HCT116 (cell line): ENCODE data around the gene ACTN2. TPM values are rescaled to one million over a fixed set of nuclear protein-coding genes. Genes with fewer than 3 reads are reported as not detected.

Source experiments
- ATAC-seq: fragments of 200-7000 bp; cut with Tn5 transposase; 2 replicates; pipeline ENCODE4 v1.9.1; 2020; ENCODE audit warnings: mild to moderate bottlenecking, moderate library complexity
- BruUV-seq: library from RNA; stranded (reverse); fragments of 400-500 nt; replicated peaks from 2 replicates; lab custom pipeline; 2021; lab: Mats Ljungman, UMichigan
- CTCF ChIA-PET: fragments of 300-600 bp; sonication (Branson Sonifier 250); formaldehyde crosslinking; loops from one replicate; lab custom pipeline; 2021; ENCODE audit warnings: antibody characterized with exemption; lab: Charles Lee
- POLR2A ChIA-PET: fragments of 300-600, 350-600 bp; sonication (Branson Sonifier 250); formaldehyde crosslinking; loops from one replicate; lab custom pipeline; 2021; ENCODE audit warnings: antibody characterized with exemption; lab: Charles Lee
- RAD21 ChIA-PET, 2 experiments: fragments of 300-600 bp; sonication (Branson Sonifier 250); formaldehyde crosslinking; loops; one replicate each; lab custom pipeline; 2023; ENCODE audit warnings: low total read pairs in 2 of 2; ENCODE audit not compliant: uncharacterized antibody in 2 of 2, unreplicated experiment in 2 of 2, low non-redundant PET in 1 of 2; lab: Charles Lee
- DNase-seq: peaks from one replicate; pipeline ENCODE4 v3.0.0-alpha.2; 2010; ENCODE audit warnings: low read depth, low spot score
- H2AFZ ChIP-seq: fragments of 200-600 bp; shearing (Covaris generic), sonication (generic); 2 replicates; pipeline ENCODE4 v1.6.1; 2017; ENCODE audit warnings: low read depth, mixed run types, mixed read lengths, antibody characterized with exemption, low read length; ENCODE audit not compliant: poor library complexity, severe bottlenecking
- H3K27ac ChIP-seq: 2 replicates; pipeline ENCODE4 v1.5.1; 2012; ENCODE audit warnings: low read depth, low read length
- H3K27me3 ChIP-seq: fragments of 200-600 bp; sonication (generic); 2 replicates; pipeline ENCODE4 v1.6.1; 2016; ENCODE audit warnings: mixed run types, low read length, mixed read lengths; ENCODE audit not compliant: insufficient read depth
- H3K36me3 ChIP-seq, 2 experiments: fragments of 200-500 bp in 1 of 2; fragments of 200-600 bp in 1 of 2; sonication (Bioruptor generic) in 1 of 2; sonication (generic) in 1 of 2; 2 replicates each; pipeline versions ENCODE4 v1.5.1 to v1.6.1; 2014 to 2016; ENCODE audit warnings: low read length in 2 of 2, inconsistent platforms in 1 of 2, mixed read lengths in 1 of 2, mixed run types in 1 of 2; ENCODE audit not compliant: insufficient read depth in 2 of 2, control insufficient read depth in 1 of 2
- H3K4me1 ChIP-seq, 2 experiments: fragments of 200-600 bp in 1 of 2; sonication (generic) in 1 of 2; 2 replicates each; pipeline versions ENCODE4 v1.5.1 to v1.6.1; 2012 to 2017; ENCODE audit warnings: low read length in 2 of 2, inconsistent platforms in 1 of 2, mild to moderate bottlenecking in 1 of 2, mixed read lengths in 1 of 2, mixed run types in 1 of 2, moderate library complexity in 1 of 2; ENCODE audit not compliant: insufficient read depth in 2 of 2, control insufficient read depth in 1 of 2
- H3K4me2 ChIP-seq: fragments of 200-600 bp; sonication (generic); 2 replicates; pipeline ENCODE4 v1.6.1; 2017; ENCODE audit warnings: mixed run types, low read length, mixed read lengths
- H3K4me3 ChIP-seq, 2 experiments: fragments of 200-600 bp in 1 of 2; sonication (generic) in 1 of 2; replicated peaks in 1 of 2; 2 replicates each; pipeline ENCODE4 v1.5.1; 2011 to 2016; ENCODE audit warnings: low read length in 2 of 2, control low read depth in 1 of 2, low read depth in 1 of 2, mild to moderate bottlenecking in 1 of 2, mixed read lengths in 1 of 2, mixed run types in 1 of 2
- H3K79me2 ChIP-seq: fragments of 200-600 bp; sonication (generic); 2 replicates; pipeline ENCODE4 v1.6.1; 2017; ENCODE audit warnings: mild to moderate bottlenecking, mixed run types, low read length, moderate library complexity, mixed read lengths; ENCODE audit not compliant: insufficient read depth
- H3K9ac ChIP-seq: fragments of 200-600 bp; sonication (generic); 2 replicates; pipeline ENCODE4 v1.6.1; 2016; ENCODE audit warnings: low read length, mixed read lengths
- H3K9me2 ChIP-seq: fragments of 200-600 bp; sonication (generic), shearing (Covaris generic); 2 replicates; pipeline ENCODE4 v1.6.1; 2017; ENCODE audit warnings: mixed run types, mild to moderate bottlenecking, moderate library complexity; ENCODE audit not compliant: insufficient read depth
- H3K9me3 ChIP-seq, 2 experiments: fragments of 200-500 bp in 1 of 2; fragments of 200-600 bp in 1 of 2; sonication (Bioruptor generic) in 1 of 2; sonication (generic) in 1 of 2; 2 replicates each; pipeline ENCODE4 v1.6.1; 2014 to 2017; ENCODE audit warnings: low read length in 2 of 2, mixed read lengths in 2 of 2, inconsistent platforms in 1 of 2, low read depth in 1 of 2, mild to moderate bottlenecking in 1 of 2, mixed run types in 1 of 2, moderate library complexity in 1 of 2; ENCODE audit not compliant: control insufficient read depth in 1 of 2, insufficient read depth in 1 of 2
- H4K20me1 ChIP-seq: fragments of 200-600 bp; sonication (generic), shearing (Covaris generic); 2 replicates; pipeline ENCODE4 v1.6.1; 2017; ENCODE audit warnings: mixed run types, mild to moderate bottlenecking, moderate library complexity; ENCODE audit not compliant: insufficient read depth
- CBX3 ChIP-seq: IDR thresholded peaks from 2 replicates; pipeline ENCODE4 v1.6.1; 2012; ENCODE audit warnings: low read depth
- EGR1 ChIP-seq: IDR thresholded peaks from 2 replicates; pipeline ENCODE4 v1.6.1; 2012; ENCODE audit warnings: low read depth
- ELF1 ChIP-seq: IDR thresholded peaks from 2 replicates; pipeline ENCODE4 v1.6.1; 2012; ENCODE audit warnings: low read depth, borderline replicate concordance
- EZH2 ChIP-seq: fragments of 200-600 bp; sonication (generic); IDR thresholded peaks from 2 replicates; pipeline ENCODE4 v1.6.1; 2017; ENCODE audit warnings: antibody characterized with exemption, mixed run types
- FOSL1 ChIP-seq: IDR thresholded peaks from 2 replicates; pipeline ENCODE4 v1.6.1; 2012; ENCODE audit warnings: low read depth
- JUND ChIP-seq: IDR thresholded peaks from 2 replicates; pipeline ENCODE4 v1.6.1; 2012
- POLR2AphosphoS5 ChIP-seq: IDR thresholded peaks from 2 replicates; pipeline ENCODE4 v1.6.1; 2011; ENCODE audit warnings: mild to moderate bottlenecking, low read depth, low read length, moderate library complexity
- RAD21 ChIP-seq: IDR thresholded peaks from 2 replicates; pipeline ENCODE4 v1.6.1; 2012; ENCODE audit warnings: low read depth, mild to moderate bottlenecking
- REST ChIP-seq: IDR thresholded peaks from 2 replicates; pipeline ENCODE4 v1.6.1; 2012; ENCODE audit warnings: low read depth
- SIN3A ChIP-seq: IDR thresholded peaks from 2 replicates; pipeline ENCODE4 v1.6.1; 2012; ENCODE audit warnings: low read depth
- YY1 ChIP-seq: IDR thresholded peaks from 2 replicates; pipeline ENCODE4 v1.6.1; 2011; ENCODE audit warnings: low read length, low read depth, moderate library complexity, mild to moderate bottlenecking; ENCODE audit not compliant: insufficient replicate concordance; ENCODE audit errors: extremely low read depth
- ZFX ChIP-seq: fragments of 450-650 bp; IDR thresholded peaks from 2 replicates; pipeline ENCODE4 v1.6.1; 2017
- intact Hi-C: fragments of 100-400 bp; cut with micrococcal nuclease; formaldehyde crosslinking; loops from 2 replicates; pipeline ENCODE4 v1.10.0; 2022
- total RNA-seq: library from RNA; stranded (reverse); gene quantifications from one replicate; pipeline ENCODE4 v1.2.1, GENCODE V29; 2021; ENCODE audit not compliant: unreplicated experiment
- TF ChIP-seq, protein P1 (sequence below), 3 experiments: fragments of 200-600 bp in 1 of 3; sonication (generic) in 1 of 3; IDR thresholded peaks in 2 of 3; conservative IDR thresholded peaks in 1 of 3; 2 replicates each; pipeline ENCODE4 v1.5.1; 2012 to 2017; ENCODE audit warnings: low read depth in 2 of 3, low read length in 2 of 3, antibody characterized with exemption in 1 of 3, borderline replicate concordance in 1 of 3, control low read depth in 1 of 3, mild to moderate bottlenecking in 1 of 3, mixed read lengths in 1 of 3, mixed run types in 1 of 3, moderate library complexity in 1 of 3; ENCODE audit not compliant: insufficient read depth in 1 of 3

The ACTN2 gene
- total RNA-seq, 1 experiment from 2014 or later = 0.20 TPM

GRCh38 chr1:236638945-236639344 is 47.4 kb upstream of the ACTN2 start:
- TF ChIP-seq EZH2 = no peak
- TF ChIP-seq CBX3 = no peak
- TF ChIP-seq POLR2AphosphoS5 = no peak
- TF ChIP-seq, protein P1, sequence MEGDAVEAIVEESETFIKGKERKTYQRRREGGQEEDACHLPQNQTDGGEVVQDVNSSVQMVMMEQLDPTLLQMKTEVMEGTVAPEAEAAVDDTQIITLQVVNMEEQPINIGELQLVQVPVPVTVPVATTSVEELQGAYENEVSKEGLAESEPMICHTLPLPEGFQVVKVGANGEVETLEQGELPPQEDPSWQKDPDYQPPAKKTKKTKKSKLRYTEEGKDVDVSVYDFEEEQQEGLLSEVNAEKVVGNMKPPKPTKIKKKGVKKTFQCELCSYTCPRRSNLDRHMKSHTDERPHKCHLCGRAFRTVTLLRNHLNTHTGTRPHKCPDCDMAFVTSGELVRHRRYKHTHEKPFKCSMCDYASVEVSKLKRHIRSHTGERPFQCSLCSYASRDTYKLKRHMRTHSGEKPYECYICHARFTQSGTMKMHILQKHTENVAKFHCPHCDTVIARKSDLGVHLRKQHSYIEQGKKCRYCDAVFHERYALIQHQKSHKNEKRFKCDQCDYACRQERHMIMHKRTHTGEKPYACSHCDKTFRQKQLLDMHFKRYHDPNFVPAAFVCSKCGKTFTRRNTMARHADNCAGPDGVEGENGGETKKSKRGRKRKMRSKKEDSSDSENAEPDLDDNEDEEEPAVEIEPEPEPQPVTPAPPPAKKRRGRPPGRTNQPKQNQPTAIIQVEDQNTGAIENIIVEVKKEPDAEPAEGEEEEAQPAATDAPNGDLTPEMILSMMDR (IDR thresholded peaks at IDR 0.05 in 2 of 3, conservative IDR thresholded peaks at IDR 0.05 in 1 of 3; ENCODE audit: borderline replicate concordance in 1 of 3, insufficient read depth in 1 of 3, low read depth in 2 of 3, low read length in 2 of 3) = no peak
- TF ChIP-seq YY1 = no peak
- ATAC-seq = no peak

DNA sequence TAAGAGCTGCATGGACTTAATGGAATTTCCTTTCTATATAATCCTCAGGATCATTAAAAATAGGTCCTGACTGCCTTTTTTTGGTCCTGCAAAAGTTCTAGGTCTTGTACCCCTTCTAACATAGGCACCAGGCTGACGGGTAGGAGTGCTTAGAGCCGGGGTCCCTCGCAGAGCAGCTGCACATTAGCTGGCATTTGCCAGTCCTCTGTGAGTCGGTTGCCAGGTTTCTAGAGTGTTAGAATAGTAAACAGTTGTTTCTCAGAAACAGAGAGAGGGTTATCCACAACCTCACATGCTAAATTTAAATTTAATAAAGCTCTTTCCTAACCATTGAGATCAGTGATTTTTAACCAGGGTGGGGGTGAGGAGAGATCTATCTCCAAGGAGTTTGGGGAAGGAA is 46.6 kb upstream of the ACTN2 start:
- no TSS peak for BruUV-seq
- Histone ChIP-seq H3K4me3 (no peak overlapping the region), H3K79me2 (no peaks in the 10 kb centered on the region), H3K4me1 (no peaks in the 10 kb centered on the region), H4K20me1 (no peaks in the 10 kb centered on the region), H3K9me2 (no peaks in the 10 kb centered on the region), H3K9ac (no peak overlapping the region), H3K4me2 (no peak overlapping the region), H3K27me3 (peaks cover 10% of the 10 kb centered on the region; the same call in 1 of the 2 replicates), H2AFZ (no peak overlapping the region), H3K36me3 (no peaks in the 10 kb centered on the region), H3K27ac (no peak overlapping the region), H3K9me3 (no peaks in the 10 kb centered on the region)
- ATAC-seq = no peak
- DNase-seq = no peak
- POLR2A ChIA-PET = no interaction called here
- CTCF ChIA-PET = interaction anchor here (1.2 kb wide), 1 partner anchor 30 kb away, joined by 3 read pairs; no protein-coding TSS in a partner anchor
- intact Hi-C loops = no loop called here
- RAD21 ChIA-PET = interaction anchor here in 1 of 2 experiments (0.6 kb wide), 1 partner anchor 112 kb away, joined by 7 read pairs; no protein-coding TSS in a partner anchor
- no peak for TF ChIP-seq JUND
- TF ChIP-seq REST = no peak
- TF ChIP-seq SIN3A = no peak
- TF ChIP-seq, protein P1 (IDR thresholded peaks at IDR 0.05 in 2 of 3, conservative IDR thresholded peaks at IDR 0.05 in 1 of 3; ENCODE audit: borderline replicate concordance in 1 of 3, insufficient read depth in 1 of 3, low read depth in 2 of 3, low read length in 2 of 3) = no peak
- no peak for TF ChIP-seq ZFX
- TF ChIP-seq ELF1 = no peak
- no peak for TF ChIP-seq RAD21
- no peak for TF ChIP-seq EGR1
- TF ChIP-seq FOSL1 = no peak

More at GRCh38 chr1:236638945-236639344, 47.4 kb upstream of the ACTN2 start:
- Histone ChIP-seq H3K36me3 (no peaks in the 10 kb centered on the region), H3K9ac (no peak overlapping the region), H3K27me3 (peaks cover 10% of the 10 kb centered on the region; the same call in 1 of the 2 replicates), H3K4me3 (no peak overlapping the region), H3K9me2 (no peaks in the 10 kb centered on the region), H3K27ac (no peak overlapping the region), H2AFZ (no peak overlapping the region), H3K4me1 (no peaks in the 10 kb centered on the region), H3K9me3 (no peaks in the 10 kb centered on the region), H3K79me2 (no peaks in the 10 kb centered on the region), H3K4me2 (no peak overlapping the region), H4K20me1 (no peaks in the 10 kb centered on the region)
- RAD21 ChIA-PET = no interaction called here
- no TSS peak for BruUV-seq
- CTCF ChIA-PET = no interaction called here
- DNase-seq = no peak
- intact Hi-C loops = no loop called here
- POLR2A ChIA-PET = no interaction called here
